C4-2B (cell line): ENCODE results near the gene ITPR1.

Source experiments
- H3K27ac ChIP-seq: fragments of 450-650 bp; 2 replicates; pipeline ENCODE4 v1.5.1; 2017
- ZFX ChIP-seq: fragments of 450-650 bp; IDR thresholded peaks from 2 replicates; pipeline ENCODE4 v1.6.1; 2017
- TF ChIP-seq, protein P1 (sequence below): fragments of 450-650 bp; conservative IDR thresholded peaks from 2 replicates; pipeline ENCODE4 v1.5.1; 2017; ENCODE audit warnings: mild to moderate bottlenecking

The ITPR1 gene

DNA sequence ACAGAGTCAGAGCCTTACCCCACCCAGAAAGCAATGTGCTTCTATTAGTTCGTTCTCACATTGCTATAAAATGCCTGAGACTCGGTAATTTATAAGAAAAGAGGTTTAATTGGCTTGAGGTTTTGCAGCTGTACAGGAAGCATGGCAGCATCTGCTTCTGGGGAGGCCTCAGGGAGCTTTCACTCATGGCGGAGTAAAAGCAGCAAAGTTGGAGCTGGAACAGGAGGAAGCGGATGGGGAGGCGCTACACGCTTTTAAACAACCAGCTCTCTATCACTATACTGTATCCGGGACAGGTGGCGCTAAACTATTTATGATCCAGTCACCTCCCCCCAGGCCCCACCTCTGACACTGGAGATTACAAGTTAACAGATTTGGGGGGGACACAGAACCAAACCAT, 309.8 kb downstream of the ITPR1 start:
- no peak for TF ChIP-seq ZFX
- TF ChIP-seq, protein P1, sequence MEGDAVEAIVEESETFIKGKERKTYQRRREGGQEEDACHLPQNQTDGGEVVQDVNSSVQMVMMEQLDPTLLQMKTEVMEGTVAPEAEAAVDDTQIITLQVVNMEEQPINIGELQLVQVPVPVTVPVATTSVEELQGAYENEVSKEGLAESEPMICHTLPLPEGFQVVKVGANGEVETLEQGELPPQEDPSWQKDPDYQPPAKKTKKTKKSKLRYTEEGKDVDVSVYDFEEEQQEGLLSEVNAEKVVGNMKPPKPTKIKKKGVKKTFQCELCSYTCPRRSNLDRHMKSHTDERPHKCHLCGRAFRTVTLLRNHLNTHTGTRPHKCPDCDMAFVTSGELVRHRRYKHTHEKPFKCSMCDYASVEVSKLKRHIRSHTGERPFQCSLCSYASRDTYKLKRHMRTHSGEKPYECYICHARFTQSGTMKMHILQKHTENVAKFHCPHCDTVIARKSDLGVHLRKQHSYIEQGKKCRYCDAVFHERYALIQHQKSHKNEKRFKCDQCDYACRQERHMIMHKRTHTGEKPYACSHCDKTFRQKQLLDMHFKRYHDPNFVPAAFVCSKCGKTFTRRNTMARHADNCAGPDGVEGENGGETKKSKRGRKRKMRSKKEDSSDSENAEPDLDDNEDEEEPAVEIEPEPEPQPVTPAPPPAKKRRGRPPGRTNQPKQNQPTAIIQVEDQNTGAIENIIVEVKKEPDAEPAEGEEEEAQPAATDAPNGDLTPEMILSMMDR = no peak
- no peak overlapping the region for H3K27ac ChIP-seq

DNA sequence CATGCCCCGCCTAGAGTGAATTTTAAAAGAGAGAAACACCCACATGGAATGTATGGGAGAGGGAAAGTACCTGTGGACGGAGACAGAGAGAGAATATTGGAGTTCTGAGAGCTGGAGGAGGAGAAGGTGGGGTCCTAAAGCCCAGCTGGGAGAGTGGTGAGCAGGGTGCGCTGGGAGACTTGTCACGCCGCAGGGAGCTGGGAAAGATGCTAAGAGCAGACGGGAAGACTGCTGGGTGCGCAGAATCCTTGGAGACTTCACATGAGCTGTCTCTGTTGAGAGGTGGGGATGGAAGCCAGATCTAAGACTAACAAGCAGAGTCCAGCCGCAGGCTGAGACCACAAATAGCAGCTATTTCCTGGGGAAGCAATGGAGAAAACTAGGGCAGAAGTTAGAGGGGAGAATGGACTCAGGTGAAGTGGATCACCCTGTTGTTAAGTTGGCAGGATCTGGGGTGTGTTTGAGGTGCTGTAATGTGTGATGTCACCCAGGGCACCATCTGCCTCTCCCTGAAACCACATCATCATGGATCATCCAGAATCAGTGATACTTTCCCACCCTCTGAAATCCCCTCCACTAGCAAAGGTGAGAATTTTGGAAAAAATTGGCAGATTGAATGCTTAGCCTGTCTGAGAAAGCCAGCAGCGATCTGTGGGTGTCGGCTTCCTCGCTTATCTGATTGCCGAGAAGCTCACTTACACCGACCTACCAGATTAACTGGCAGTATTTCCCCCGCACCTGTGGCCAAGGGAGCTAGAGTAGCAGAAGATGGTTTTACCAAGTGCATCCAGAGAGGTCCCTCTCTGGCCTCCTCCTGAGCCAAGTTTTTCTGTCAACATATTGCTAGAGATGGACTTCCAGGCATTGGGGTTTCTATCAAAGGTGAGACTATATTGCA, 311.3 kb downstream of the ITPR1 start:
- no peak for TF ChIP-seq ZFX
- TF ChIP-seq, protein P1 = no peak
- H3K27ac ChIP-seq = no peak overlapping the region

DNA sequence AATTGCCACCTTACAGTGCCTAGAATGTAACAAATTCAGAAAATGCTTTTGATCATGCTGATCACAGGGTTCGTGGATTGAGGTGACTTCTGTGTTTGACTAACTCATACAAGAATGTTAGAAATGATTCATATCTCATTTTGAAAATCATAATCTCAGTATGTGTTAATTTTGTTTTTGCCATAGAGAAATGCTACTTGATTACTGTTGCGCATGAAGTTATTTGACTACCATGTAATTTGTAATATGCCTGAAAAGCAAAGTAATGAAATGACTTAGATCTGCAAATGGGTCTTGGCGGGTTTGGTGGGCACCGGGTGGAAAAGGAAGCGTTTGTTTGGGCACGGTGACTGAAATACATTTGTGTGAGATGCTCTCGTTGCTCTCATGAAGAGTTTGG, 312.5 kb downstream of the ITPR1 start:
- no peak overlapping the region for H3K27ac ChIP-seq
- no peak for TF ChIP-seq ZFX
- TF ChIP-seq, protein P1 = no peak

DNA sequence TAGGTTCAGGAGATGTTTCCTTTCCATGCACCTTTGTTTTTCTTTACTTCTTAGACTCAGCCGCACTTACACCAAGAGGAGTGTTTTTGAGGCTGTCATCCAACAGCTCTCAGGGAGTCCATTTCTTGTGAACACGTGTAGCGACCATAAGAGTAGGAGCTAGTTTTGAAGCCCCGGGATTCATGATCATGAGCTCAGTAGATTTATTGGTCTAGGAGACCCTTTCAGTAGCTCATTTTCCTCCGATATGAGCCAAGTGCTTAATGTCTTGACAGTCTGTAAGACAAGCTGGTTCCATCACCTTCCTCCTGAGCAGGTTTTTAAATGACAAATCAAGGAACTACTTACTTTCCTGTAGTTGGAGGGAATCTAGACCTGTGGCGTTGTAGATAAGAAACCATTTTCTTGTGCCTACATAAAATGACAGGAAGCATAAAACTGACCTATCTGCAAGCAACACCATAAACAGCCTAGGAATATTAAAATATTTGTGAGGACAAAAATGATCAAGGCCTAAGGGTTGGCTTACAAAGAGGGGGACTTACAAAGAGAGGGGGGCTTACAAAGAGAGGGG, 313.5 kb downstream of the ITPR1 start:
- no peak overlapping the region for H3K27ac ChIP-seq

DNA sequence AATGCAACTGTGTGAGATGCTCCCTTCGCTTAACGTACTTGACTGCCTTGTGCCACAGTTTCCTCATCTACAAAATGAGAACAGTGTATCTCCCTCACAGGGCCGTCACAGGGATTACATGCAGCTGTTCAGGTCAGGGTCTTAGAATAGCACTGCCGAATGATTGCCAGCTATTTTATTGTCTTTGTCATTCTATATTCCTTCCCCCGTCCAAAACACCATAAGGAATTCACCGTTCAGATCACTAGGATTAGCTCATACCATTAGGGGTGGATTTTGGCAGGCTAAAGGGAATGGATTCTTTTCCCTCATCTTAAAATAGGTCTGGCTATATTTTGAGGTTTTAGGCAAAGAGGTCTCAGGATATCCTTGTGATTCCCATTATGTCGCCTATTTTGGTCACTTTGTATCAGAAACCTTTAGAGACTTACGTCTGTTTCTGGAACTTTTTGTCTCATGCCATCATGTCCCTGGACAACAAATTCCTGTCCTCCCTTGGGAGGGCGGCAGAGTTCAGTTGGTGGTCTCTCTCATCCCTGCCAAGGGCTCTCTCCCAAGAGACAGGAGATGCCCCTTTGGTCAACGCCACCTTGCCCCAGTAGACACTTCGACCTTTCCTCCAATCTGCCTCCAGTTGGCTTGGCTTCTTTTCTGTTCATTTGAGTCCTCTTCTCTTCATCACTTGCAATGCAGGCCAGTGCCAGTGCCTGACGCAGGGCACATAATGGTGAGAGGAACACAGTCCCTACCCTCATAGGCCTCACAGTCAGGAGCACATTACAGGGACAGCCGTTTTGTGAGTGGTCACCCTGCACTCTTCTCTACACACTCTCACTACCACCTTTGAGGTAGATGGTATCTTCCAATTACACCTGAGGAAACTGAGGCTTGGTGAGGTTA, 314.5 kb downstream of the ITPR1 start:
- no peak overlapping the region for H3K27ac ChIP-seq
- TF ChIP-seq ZFX = no peak
- TF ChIP-seq, protein P1 = no peak

More for the DNA sequence above, 313.5 kb downstream of the ITPR1 start:
- TF ChIP-seq ZFX = no peak
- TF ChIP-seq, protein P1 = no peak

DNA sequence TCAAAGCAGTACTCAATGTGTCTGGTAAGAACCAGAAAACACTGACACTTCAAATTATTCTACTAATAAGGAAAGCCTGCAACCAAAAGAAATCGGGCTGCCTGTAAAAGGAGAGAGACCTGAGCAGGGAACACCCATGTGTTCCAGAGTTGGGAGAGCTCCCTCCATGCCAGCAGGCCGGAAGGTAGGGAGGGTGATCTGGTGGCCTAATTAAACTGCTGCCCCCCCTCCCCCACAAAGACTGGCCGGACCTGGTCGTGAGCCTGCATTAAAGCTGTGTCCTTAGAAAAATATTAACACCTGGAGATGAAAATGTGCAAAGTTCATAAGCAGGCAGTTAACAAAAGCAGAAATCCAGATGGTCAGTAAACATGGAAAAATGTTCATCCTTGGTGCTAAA, 315.5 kb downstream of the ITPR1 start:
- TF ChIP-seq, protein P1 = no peak
- no peak for TF ChIP-seq ZFX
- H3K27ac ChIP-seq = no peak overlapping the region
